HG02981 (cell line): ENCODE results near the gene HDGFL3.
"Not testable (repeated sequence)": the region's sequence is repeated elsewhere in the genome, so short reads cannot be mapped to it uniquely, and the experiment has no call there.

Experiments
- ATAC-seq: cut with Tn5 transposase; IDR thresholded peaks from one replicate; pipeline ENCODE4 v1.9.1; 2021; ENCODE audit warnings: mild to moderate bottlenecking, moderate library complexity; ENCODE audit not compliant: unreplicated experiment

The HDGFL3 gene

DNA sequence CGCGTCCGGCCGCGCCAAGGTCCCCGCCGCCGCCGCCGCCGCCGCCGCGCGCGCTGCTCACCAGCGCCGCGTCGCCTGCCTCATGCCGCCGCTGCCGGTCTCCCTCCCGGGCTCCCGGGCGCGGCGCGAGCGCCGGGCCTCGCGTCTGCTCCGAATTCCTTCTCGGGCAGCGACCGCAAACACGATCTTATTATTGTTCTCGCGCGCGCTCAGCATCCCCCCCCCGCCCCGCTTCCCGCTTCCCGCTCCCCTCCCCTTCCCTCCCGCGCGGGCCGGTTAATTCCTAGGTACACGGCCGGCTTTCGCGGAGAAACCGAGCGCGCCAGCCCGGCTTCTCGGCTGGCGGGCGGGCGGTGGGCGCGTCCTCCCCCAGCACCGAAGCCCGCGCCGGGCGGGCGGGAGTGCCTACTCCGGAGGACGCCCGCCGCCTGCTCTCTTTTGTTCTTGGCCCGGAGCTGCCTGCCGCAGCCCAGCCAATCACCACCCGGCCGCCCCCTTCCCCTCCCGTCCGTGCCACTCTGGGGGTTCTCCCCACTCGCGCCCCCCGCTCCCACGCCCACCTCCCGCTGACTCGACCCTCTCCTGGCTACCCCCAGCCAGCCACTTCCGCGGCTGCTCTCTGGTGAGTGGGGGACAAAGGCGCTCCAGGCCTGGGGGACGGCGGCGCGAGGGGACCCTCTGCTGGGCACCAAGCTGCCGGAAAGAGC, at the start of gene HDGFL3:
Gene HDGFL3, minus strand, starts transcription at position 164 of the 707 bp plus-strand sequence. CDS start 409 bp downstream, outside the sequence.
- peak; percentile 41 for ATAC-seq

- no peak for ATAC-seq
These were observed 43.2 kb upstream of the HDGFL3 start for GRCh38 chr15:83250781-83251180.

GRCh38 chr15:83249030-83249343, 41.4 kb upstream of the HDGFL3 start:
- no peak for ATAC-seq

- peak; percentile 50 for ATAC-seq
These were observed 40.8 kb upstream of the HDGFL3 start for GRCh38 chr15:83248151-83249029.

- no peak for ATAC-seq
These were observed 36.0 kb upstream of the HDGFL3 start for GRCh38 chr15:83243634-83244033.

DNA sequence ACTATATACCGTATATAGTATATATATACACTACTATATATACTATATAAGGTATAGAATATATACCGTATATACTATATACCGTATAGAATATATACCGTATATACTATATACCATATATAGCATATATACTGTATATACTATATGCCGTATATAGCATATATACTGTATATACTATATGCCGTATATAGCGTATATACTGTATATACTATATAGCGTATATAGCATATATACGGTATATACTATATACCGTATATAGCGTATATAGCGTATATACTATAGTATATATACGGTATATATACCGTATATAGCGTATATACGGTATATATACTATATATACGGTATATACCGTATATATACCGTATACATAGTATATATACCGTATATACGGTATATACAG, 22.6 kb upstream of the HDGFL3 start:
- no peak for ATAC-seq

- no peak for ATAC-seq
These were observed 17.8 kb upstream of the HDGFL3 start for GRCh38 chr15:83225449-83225848.

DNA sequence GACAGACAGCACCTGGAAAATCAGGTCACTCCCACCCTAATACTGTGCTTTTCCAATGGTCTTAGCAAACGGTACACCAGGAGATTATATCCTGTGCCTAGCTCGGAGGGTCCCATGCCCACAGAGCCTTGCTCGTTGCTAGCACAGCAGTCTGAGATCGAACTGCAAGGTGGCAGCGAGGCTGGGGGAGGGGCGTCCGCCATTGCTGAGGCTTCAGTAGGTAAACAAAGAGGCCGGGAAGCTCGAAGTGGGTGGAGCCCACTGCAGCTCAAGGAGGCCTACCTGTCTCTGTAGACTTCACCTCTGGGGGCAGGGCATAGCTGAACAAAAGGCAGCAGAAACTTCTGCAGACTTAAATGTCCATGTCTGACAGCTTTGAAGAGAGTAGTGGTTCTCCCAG, 14.2 kb upstream of the HDGFL3 start:
- not testable (repeated sequence) for ATAC-seq

DNA sequence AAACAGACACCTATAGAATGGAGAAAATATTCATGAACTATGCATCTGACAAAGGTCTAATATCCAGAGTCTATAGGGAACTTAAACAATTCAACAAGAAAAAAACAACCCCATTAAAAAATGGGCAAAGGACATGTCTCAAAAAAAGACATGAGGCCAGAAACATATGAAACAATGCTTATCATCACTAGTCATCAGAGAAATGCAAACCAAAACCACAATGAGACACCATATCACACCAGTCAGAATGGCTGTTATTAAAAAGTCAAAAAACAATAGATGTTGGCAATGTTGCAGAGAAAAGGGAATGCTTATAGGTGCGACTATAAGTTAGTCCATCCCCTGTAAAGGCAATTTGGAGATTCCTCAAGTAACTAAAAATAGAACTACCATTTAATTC, 11.4 kb upstream of the HDGFL3 start:
- ATAC-seq = no peak

DNA sequence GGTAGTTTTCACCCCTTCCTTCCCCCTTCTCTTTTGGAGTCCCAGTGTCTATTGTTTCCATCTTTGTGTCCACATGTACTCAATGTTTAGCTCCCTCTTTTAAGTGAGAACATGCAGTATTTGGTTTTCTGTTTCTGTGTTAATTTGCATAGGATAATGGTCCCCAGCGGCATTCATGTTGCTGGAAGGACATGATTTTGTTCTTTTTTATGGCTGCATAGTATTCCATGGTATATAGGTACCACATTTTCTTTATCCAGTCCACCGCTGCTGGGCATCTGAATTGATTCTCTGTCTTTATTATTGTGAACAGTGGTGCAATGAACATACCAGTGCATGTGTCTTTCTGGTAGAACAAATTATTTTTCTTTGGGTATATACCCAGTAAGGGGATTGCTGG, 7.7 kb upstream of the HDGFL3 start:
- ATAC-seq = no peak

GRCh38 chr15:83210619-83211018, 3.0 kb upstream of the HDGFL3 start:
- no peak for ATAC-seq

GRCh38 chr15:83209333-83209732, 1.7 kb upstream of the HDGFL3 start:
- ATAC-seq = no peak

DNA sequence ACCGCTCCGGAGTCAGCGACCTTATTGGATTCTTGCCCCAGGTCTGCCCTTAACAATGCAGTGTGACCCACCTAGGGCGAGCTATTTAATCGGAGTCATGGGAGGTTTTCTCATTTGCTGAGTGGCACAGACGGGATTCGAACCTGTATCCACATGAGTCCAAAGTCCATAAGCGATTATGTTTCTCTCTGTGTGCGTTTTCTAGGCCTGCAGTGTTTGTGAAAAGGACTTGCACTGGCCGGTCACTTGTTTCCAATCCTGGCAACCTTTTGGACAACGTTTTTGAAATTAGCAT, 691 bp upstream of the HDGFL3 start:
- no peak for ATAC-seq

GRCh38 chr15:83207009-83207659, 489 bp downstream of the HDGFL3 start:
- peak; percentile 23 for ATAC-seq

DNA sequence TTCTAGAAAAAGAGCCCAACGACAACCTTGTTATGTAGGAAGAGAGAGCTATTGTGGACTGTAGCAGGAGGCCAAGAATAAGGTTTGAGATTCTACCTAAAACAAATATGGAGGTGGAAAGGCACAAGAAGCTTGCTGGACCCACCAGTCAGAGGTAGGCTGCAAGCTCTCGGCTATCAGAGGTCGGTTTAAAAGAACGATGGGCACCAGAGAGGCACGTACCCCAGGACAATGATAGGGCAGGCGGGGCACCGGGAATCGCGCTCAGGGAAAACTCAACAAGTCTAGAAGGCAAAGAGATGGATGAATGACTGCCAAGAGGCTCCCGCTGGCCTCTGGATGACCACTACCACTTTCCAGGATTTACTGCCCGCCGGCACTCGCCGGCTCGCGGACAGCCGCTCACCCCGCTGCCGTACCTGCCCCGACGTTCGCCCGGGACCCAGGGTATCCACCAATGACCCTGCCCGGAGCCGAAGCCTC, 1.1 kb downstream of the HDGFL3 start:
- ATAC-seq = no peak

DNA sequence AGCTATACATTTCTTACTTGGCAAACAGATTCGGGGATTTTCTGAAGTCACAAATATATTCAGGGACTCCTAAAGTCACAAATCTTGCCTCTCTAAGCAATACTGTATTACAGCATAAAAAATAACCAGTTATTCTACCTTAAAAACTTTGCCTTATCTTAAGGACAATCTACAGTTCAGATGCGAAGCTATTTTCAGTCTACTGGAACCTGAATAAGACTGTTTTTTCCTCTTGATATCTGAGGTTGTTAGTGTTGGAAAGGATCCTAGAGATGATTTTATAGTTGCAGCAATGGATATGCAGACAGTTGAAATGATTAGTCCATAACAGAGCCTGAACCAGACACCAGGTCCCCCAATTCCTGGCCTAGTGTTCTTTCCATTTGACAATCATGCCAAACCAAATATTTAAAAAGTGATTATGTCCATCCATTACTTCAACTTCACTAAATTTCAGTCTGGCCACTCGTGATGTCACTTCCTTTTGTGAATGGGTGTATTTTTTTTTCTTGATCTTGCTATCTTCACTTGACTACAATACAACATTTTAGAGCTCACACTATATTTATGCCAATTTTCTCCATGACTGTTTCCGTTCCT, 1.8 kb downstream of the HDGFL3 start:
- no peak for ATAC-seq

DNA sequence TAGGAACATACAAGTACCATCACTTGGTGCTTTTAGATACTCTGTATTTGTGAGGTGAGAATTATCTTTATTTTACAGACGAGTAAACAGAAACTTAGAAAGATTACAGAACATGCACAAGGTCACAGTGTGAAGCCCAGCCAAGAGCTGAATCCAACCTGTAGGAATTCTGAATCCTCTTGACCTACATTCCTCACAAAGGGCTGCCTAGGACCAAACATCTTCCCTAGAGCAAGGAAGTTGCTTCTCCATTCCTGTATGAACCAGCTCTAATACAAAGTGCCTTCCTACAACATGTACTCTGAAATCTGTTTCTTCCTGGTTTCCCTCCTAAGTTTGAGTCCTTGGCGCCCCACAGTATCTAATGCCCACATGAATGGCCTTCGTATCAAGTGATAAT, 2.9 kb downstream of the HDGFL3 start:
- ATAC-seq = no peak

GRCh38 chr15:83203543-83203942, 4.1 kb downstream of the HDGFL3 start:
- ATAC-seq = no peak

- ATAC-seq = no peak
These were observed 7.0 kb downstream of the HDGFL3 start for GRCh38 chr15:83200589-83200988.

GRCh38 chr15:83200162-83200561, 7.5 kb downstream of the HDGFL3 start:
- no peak for ATAC-seq

- ATAC-seq = peak; percentile 89
These were observed 8.3 kb downstream of the HDGFL3 start for GRCh38 chr15:83199288-83199687.
